ENCODE data around the gene RAB9A.

DNA sequence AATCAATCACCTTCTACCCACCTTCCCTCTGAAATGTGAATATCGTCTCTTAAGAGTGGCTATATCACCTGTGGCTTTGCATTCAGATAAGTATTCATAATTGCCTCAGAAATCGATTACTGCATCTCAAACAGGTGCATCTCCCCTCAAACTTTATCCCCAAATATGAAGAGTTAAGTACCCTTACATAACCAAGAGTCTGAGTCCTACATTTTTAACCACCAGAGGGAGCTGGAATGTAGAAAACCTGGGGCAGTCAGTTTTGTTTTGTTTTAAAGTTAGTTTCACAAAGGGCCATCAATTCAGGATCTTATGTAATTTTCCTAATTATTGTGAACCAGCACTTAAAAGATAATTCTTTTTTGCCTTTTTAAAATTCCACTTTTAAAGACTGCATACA lies 30.3 kb upstream of the RAB9A start:
- TF ChIP-seq CTCF (IDR thresholded peaks at IDR 0.05; ENCODE audit: insufficient read depth, low read length) (no peak), GABPA (IDR thresholded peaks at IDR 0.05; ENCODE audit: low read depth) (no peak), POLR2AphosphoS5 (IDR thresholded peaks at IDR 0.05; ENCODE audit: low read depth) (no peak), REST (IDR thresholded peaks at IDR 0.05; ENCODE audit: insufficient replicate concordance, low read depth) (no peak), SPI1 (IDR thresholded peaks at IDR 0.05; ENCODE audit: borderline replicate concordance, low read depth) (no peak)

All from HL-60 (cell line).